Ovary (tissue), 9 donors: ENCODE results near the gene ITGAD. TPM values are rescaled to one million over a fixed set of nuclear protein-coding genes. Genes with fewer than 3 reads are reported as not detected.

Experiments
- DNase-seq, 5 donors: peaks; one replicate each; pipeline ENCODE4 v3.0.0-alpha.2; 2019 to 2020
- H3K27ac ChIP-seq, 2 donors: fragments of 200-600 bp; one replicate each; pipeline versions ENCODE4 v1.5.1 to v1.8.0; 2019 to 2022
- H3K27me3 ChIP-seq: fragments of 200-600 bp; one replicate; pipeline ENCODE4 v1.8.0; 2022
- H3K36me3 ChIP-seq: fragments of 200-600 bp; sonication (generic); one replicate; pipeline ENCODE4 v1.5.1; 2019
- H3K4me1 ChIP-seq: one replicate; pipeline ENCODE4 v1.8.1; 2013; ENCODE audit warnings: mild to moderate bottlenecking, moderate library complexity; ENCODE audit not compliant: insufficient read depth
- H3K4me3 ChIP-seq: fragments of 200-600 bp; sonication (generic); one replicate; pipeline ENCODE4 v1.5.1; 2017
- H3K9me3 ChIP-seq, 2 donors: fragments of 200-600 bp in 1 of 2; sonication (generic) in 1 of 2; one replicate each; pipeline versions ENCODE4 v1.5.1 to v1.8.1; 2013 to 2019; ENCODE audit warnings: mild to moderate bottlenecking in 1 of 2, moderate library complexity in 1 of 2
- CTCF ChIP-seq, 3 donors: fragments of 450-650 bp in 2 of 3; fragments of 200-600 bp in 1 of 3; IDR thresholded peaks; one replicate each; pipeline versions ENCODE4 v1.5.1 to v1.8.0; 2016 to 2022; ENCODE audit warnings: antibody characterized with exemption in 3 of 3, mild to moderate bottlenecking in 1 of 3
- EP300 ChIP-seq: sonication (generic); formaldehyde crosslinking; IDR thresholded peaks from one replicate; pipeline ENCODE4 v1.6.1; 2017; ENCODE audit warnings: antibody characterized with exemption
- POLR2A ChIP-seq: fragments of 450-650 bp; IDR thresholded peaks from one replicate; pipeline ENCODE4 v1.6.1; 2017; ENCODE audit warnings: antibody characterized with exemption, mild to moderate bottlenecking, moderate library complexity
- WGBS, 3 donors: extraction: QIAGEN DNeasy Blood & Tissue Kit in 1 of 3; methylation state at CpG; one replicate each; pipeline versions ENCODE4 v1.1.5 to v1.1.7; 2013 to 2017; 5-methylcytosine and 5-hydroxymethylcytosine counted together
- intact Hi-C, 4 donors: fragments of 100-400 bp; cut with DNase I; formaldehyde crosslinking; loops; one replicate each; pipeline versions ENCODE4 v1.11.0 to v1.15.1; 2022 to 2023
- polyA plus RNA-seq, 2 donors: library from polyadenylated mRNA; stranded (reverse); fragments of 200-250 nt in 1 of 2; fragments of 350-450 nt in 1 of 2; fragmentation: Illumina TruSeq in 1 of 2; extraction: RNeasy Lipid Tissue Mini Kit (QIAGEN cat#74804) in 1 of 2; gene quantifications; one replicate each; pipeline ENCODE4 v1.2.3, GENCODE V29; 2013 to 2014
- total RNA-seq, 7 donors: library from RNA; depleted of rRNA in 2 of 7; stranded (reverse); fragments of >200 nt in 2 of 7; fragmentation: NEBNext Ultra II Directional in 3 of 7; extraction: Animal tissue kit (Norgen Biotek cat#: 25700) in 3 of 7; gene quantifications; one replicate each; pipeline versions ENCODE4 v1.1.0 to v1.2.4, GENCODE V29; 2016 to 2023
- donor health status: DM: no; HTN: no; CAD: no; lungs with moderate emphysema.
- donor health status: DM: no; HTN: no; CAD: no.
- donor health status: Bipolar disorder and iron deficiency.
- donor health status: DM: yes; HTN: yes; CAD: no.
- donor health status: DM: no; HTN: no; CAD: no.
- donor health status: DM: yes; HTN: yes; CAD: no.

ITGAD gene
- total and polyA plus RNA-seq, 9 donors, result 0.05 to 2.7 (median 0.13) TPM; not detected in 5

- TF ChIP-seq POLR2A (no peak), EP300 (no peak), CTCF (IDR thresholded peaks at IDR 0.05) (no peak)
- no peak overlapping the region for H3K27ac ChIP-seq
- H3K9me3 ChIP-seq, result peaks cover 0 to 2% of the 10 kb centered on the region in 2 donors
- no peak for DNase-seq
- no peaks in the 10 kb centered on the region for H3K36me3 ChIP-seq
- no peak overlapping the region for H3K4me3 ChIP-seq
- H3K4me1 ChIP-seq, result no peaks in the 10 kb centered on the region
- intact Hi-C loops, result no loop called here
- H3K27me3 ChIP-seq, result no peaks in the 10 kb centered on the region
- WGBS, 3 donors, result 61 to 67% (median 64%) methylated on average over 7 of the region's 7 CpGs
These were observed 15.8 kb upstream of the ITGAD start for GRCh38 chr16:31377210-31377903.

GRCh38 chr16:31380201-31380600 lies 12.9 kb upstream of the ITGAD start:
- Histone ChIP-seq H3K9me3 (peaks cover 0 to 1% of the 10 kb centered on the region in 2 donors), H3K4me1 (no peaks in the 10 kb centered on the region), H3K27me3 (no peaks in the 10 kb centered on the region), H3K36me3 (no peaks in the 10 kb centered on the region), H3K27ac (no peak overlapping the region), H3K4me3 (no peak overlapping the region)
- TF ChIP-seq POLR2A (no peak), CTCF (IDR thresholded peaks at IDR 0.05) (no peak), EP300 (no peak)
- intact Hi-C loops, result no loop called here
- WGBS, 3 donors, result 65 to 77% (median 68%) methylated on average over 12 of the region's 12 CpGs
- no peak for DNase-seq

- no peak overlapping the region for H3K4me3 ChIP-seq
- no peak for TF ChIP-seq POLR2A
- TF ChIP-seq EP300, result no peak
- TF ChIP-seq CTCF (IDR thresholded peaks at IDR 0.05), result no peak
- H3K4me1 ChIP-seq, result no peaks in the 10 kb centered on the region
- H3K27me3 ChIP-seq, result no peaks in the 10 kb centered on the region
- no peaks in the 10 kb centered on the region for H3K36me3 ChIP-seq
- H3K9me3 ChIP-seq, result no peaks in the 10 kb centered on the region
- H3K27ac ChIP-seq, result no peak overlapping the region
- intact Hi-C loops, result no loop called here
- WGBS, 3 donors, result 20 to 21% (median 20%) methylated on average over 14 of the region's 14 CpGs
- peak in 2 of 5 donors; percentile 25 to 55 for DNase-seq
These were observed 10.5 kb upstream of the ITGAD start for GRCh38 chr16:31382485-31383161.

- intact Hi-C loops, result no loop called here
- H3K4me3 ChIP-seq, result no peak overlapping the region
- DNase-seq, result no peak
- H3K27ac ChIP-seq, result no peak overlapping the region
- H3K36me3 ChIP-seq, result no peaks in the 10 kb centered on the region
- 74 to 86% (median 82%) methylated on average over 4 of the region's 4 CpGs for WGBS, 3 donors
- no peaks in the 10 kb centered on the region for H3K27me3 ChIP-seq
- no peaks in the 10 kb centered on the region for H3K9me3 ChIP-seq
- no peaks in the 10 kb centered on the region for H3K4me1 ChIP-seq
- TF ChIP-seq POLR2A (no peak), CTCF (IDR thresholded peaks at IDR 0.05) (no peak), EP300 (no peak)
These were observed 7.5 kb upstream of the ITGAD start for GRCh38 chr16:31385680-31386079.
